ENCODE data around the gene DNAH6.

Gene DNAH6

DNA sequence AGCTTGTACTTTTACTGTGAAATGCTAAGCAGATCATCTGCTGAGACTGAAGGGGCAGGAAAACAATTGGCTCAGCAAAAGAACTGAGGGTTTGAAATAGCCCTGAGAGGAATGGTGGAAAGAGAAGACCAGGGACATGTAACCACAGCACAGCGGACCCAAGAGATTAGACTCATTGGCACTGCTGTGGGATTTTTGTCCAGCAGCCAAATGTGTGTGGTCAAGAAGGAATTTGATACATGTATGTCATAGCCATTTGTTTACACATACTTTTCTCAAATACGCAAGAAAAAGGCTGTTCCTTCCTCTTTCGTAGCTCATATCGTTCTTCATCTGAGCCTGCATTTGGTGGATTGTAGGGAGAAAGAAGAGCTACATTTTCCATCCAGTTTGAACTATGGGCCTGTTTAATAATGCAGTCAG, 290.8 kb downstream of the DNAH6 start:
- no peak for DNase-seq

- no peak for DNase-seq
Measured at GRCh38 chr2:84808279-84808678, 292.0 kb downstream of the DNAH6 start.

DNA sequence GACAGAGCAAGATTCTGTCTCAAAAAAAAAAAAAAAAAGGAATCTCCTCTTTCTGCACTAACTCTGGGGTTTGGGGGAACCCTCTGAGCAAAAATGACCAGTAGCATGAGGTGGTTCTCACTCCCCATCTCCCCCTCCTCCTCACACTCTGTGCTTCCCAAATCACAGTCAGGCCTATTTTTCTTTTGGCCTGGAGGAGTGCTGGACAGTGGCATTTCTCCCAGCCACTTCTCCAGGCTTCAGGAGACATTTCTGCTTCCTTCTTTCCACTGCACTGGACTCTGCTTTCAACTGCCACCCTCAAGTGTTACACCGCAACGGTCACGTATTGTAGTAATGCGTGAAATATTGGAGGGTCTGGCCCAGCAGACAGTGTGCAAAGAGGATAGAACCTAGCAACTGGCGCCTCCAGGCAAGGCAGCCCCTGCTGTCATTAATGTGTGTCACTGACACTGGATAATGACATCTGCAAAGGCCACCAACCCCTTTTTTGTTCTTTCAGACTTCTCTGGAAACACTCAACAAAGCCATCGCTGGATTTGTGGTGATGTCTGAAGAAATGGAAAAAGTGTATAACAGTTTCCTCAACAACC, 295.6 kb downstream of the DNAH6 start:
- no peak for DNase-seq

DNA sequence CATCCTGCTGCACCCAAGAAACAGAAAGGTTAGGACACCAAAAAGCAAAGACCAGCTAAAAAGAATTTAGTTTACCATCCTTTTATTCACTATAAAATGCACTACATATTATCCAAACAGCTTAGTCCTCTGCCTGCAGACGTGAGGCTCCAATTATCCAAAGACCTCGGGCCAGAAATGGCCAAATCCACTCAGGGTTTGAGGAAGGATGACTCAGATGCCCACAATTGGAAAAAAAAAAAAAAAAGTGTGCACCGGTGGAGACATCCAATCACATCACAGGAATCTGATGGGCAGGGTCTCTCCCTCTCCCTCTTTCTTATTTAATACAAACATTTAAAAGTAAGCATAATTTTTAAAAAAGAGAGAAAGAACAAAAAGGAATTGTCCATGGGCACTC, 298.8 kb downstream of the DNAH6 start:
- DNase-seq, result no peak

GRCh38 chr2:84816426-84817026, 300.2 kb downstream of the DNAH6 start:
- no peak for DNase-seq

DNA sequence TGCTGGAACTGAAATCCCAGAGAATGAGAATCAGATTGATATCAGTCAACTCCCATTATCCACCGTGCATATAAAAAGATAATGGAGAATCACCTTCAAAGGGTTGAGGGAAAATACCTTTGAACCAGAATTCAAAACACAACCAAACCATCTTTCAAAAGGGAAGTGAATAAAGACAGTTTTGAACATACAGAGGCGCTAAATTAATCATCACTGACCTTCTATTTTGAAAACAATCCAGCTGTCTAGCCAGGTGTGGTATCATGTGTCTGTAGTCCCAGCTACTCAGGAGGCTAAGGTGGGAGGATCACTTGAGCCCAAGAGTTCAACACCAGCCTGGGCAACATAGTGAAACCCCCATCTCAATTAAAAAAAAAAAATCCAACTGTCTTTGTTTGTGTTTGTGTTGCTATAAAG, 300.9 kb downstream of the DNAH6 start:
- no peak for DNase-seq

DNA sequence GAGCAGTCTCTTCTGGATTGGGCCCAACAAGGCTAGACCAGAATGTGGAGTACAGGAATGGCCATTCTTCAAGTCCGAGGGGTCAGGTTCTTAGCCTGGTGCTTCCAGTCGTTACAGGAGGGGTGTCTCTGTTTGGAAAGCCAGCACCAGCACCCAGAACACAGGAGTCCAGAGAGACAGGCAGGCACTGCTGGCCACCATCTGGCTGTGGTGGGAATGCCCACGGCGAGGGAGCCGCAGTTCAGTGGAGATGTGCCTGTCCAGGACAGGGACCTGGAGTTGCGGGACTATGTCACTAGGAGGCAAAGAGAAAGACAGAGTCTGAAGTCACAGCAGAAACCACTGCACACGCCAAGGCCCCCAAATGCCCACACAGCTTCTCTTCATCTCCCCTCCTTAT, 305.5 kb downstream of the DNAH6 start:
- no peak for DNase-seq

GRCh38 chr2:84823229-84823628, 306.9 kb downstream of the DNAH6 start:
- no peak for DNase-seq

DNA sequence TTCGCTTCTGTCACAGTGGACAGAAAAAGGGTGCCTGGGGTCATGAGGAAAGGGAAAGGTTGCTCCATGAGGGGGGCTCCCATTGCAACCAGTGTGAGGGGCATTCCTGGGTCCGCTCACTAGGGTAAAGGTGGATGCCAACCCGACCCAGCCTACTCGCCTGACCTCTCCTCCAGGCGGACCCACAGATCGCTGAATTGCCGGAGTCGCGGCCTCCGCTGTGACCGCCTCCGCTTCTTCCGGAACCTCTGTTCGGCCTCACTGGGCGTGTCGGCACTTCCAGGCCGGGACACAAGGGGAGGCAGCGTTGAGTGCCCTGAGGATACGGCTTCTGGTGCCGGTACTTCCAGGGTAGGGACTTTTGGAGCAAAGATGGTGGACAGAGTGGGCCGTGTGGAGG, 307.5 kb downstream of the DNAH6 start:
- no peak for DNase-seq

DNA sequence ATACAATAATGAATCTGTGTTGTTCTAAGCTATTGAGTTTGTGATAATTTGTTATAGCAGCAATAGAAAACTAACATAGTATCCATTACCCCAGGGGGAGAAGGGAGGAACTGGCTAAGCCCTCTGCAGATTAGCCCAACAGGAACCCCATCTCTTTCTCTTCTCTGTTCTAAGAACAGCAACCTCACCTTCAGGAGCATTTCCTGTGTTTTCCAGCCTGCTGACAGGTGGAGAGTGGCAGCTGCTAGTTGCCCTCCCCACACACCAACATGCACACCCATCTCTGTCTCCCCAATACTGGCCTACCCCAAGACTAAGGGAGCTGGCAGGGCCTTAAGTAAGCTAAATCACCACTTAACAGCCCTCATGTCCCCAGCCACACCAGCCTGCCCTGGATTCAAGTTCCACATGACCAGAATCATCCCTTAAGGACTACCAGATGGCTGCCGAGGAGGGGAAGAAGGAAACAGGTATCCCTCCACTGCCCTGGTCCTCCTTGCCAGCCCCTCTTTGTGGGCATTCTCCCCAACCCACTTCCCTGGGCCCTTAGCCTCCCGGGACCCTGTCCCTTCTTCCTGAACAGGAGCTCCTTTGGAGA, 311.8 kb downstream of the DNAH6 start:
- no peak for DNase-seq

DNA sequence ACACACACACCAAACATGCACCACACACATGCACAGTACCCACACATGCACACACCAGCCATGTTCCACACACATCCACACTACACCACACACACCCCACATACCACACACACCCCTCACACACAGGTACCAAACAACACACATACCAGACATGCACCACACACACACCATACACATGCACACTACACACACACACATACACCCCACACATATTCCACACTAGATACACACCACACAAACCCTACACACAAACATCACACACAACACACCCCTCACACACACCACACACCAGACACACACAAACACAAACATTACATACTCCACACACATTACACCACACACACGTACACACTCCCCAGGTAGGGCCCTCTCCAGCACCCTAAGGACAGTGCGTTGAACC, 313.4 kb downstream of the DNAH6 start:
- DNase-seq, result no peak

DNA sequence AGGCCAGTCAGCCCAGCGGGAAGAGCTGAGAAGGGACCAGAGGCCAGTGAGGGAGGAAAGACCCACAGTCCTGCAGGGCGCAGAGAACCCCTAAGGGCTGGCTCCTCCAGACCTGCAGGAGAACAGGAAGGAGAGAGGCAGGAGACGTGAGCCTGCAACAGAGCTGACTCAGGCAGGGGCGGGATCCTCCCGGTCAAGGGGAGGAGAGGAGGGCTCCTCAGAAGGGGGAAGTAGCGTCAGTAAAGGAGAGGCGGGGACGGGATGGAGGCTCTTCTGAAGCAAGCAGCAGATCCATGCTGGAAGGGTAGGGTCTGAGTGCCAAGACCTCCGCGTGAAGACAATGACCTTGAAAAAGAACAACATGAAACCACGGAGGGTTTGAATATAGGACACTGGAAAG, 313.8 kb downstream of the DNAH6 start:
- DNase-seq, result no peak

DNA sequence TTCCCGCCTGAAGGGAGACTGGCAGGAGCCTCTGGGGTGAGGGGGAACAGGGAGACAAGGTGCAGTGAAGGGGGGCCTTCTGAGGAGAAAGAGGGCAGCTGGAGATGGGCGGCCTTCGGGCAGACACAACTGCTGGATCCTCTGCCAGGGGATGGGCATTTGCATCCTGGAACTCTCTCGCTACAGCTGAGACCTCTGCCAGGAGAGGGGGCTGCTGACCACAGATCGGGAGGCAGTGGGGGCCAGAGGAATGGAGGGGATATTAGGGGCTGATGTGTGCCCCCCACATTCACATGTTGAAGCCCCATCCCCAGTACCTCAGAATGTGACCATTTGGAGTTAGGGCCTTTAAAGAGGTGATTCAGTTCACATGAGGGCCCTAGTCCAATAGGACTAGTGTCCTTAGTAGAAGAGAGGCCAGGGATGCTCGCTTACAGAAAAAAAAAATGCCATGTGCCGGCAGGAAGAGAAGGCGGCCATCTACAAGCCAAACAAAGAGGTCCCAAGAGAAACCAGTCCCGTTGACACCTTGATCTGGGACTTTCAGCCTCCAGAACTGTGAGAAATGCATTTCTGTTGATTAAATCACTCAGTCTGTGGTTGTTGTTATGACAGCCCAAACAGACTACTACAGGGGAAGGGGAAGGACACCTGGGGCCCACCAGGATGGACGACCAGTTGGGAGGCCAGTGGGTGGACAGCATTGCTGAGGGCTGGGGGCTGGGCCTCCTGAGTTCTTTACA, 314.6 kb downstream of the DNAH6 start:
- no peak for DNase-seq

DNA sequence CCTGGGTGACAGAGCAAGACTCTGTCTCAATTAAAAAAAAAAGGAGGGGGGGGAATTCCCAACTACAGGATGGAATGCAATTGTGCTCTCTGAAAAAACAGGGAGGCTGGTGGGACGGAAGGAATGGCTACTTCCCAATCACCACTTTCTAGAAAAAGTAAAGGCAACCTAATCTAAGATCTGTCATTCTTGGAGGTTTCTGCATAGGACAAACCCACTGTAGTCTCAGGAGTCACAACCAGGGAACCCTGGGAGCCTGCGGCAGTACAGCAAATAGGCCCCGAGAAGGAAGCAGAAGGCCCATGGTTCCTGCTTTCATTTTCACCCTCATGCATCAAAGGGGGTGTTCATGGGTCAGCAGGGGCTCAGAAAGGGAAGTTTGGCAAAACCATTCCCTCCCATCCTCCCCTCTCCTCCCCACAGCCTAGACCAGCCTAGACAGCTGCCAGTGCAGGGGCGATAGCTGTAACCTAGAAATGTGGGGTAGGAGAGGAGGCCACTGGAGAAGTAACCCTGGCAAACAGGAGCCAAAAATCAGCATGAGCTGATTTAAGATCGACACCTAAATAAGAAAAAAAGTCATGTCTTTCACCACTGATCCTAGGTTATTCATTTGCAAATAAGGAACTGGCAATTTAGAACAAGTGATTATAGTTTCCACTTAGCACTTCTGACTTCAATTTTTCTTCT, 316.6 kb downstream of the DNAH6 start:
- no peak for DNase-seq

DNA sequence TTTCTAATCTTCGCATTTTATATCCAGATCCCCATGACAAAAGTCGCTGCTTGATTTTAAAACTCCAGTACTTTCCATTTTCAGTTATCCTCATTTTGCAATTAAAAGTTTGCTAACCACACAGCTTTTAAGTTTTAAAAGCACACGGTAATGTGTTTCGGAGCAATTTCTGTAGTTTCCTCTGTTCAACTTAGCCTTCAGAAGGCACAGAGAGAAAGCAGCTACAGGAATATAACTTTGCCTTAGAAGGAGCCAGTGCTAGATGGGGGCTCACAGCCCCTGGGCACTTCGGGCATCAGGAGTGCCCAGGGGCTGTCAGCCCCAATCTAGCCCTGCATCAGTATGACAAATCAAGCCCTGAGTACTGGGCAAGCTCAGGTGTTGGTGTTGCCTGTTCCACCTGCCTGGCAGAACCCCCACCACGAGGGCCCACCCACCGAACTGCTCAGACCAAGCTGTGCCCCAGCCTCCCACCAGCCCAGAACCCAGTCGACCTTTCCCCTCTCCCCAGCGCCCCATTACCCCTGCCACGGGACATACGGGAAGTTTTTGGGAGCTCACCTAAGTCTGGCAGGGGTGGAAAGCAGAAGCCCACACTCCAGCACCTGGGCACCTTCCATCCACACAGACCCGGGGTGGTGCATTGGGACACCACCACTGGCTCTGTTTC, 317.3 kb downstream of the DNAH6 start:
- no peak for DNase-seq

GRCh38 chr2:84836215-84836614, 319.9 kb downstream of the DNAH6 start:
- DNase-seq, result no peak

DNA sequence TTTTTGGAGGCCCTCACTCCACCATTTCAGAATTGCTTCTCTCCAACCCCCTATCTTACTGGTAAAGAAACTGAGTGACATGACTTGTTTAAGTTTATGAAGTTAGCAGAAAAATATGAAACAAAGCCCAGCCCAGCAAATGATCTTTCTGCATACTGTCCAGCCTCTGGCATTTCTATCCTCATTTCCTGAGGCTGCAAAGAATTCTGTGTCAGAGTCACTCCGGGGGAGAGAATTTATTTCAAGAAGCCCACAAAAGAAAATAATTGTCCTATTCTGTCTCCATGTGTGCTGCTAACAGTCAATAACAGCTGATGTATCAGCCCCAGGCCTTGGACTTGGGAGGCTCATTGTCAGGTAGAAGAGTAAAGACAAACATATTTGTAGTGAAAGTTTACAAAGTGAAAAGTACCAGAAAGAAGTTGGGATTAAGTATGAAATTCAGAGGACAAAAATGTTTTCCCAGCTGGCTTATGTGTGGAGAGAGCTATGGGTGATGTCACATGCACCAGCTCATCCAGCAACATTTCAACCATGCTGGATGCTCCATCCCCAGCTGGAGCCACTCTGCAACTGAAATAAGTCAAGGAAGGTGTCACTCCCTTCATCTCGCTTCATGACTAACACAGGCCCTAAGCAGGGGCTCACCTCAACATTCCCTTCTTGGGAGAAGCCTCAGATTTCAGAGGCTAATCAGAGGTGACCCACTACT, 322.3 kb downstream of the DNAH6 start:
- no peak for DNase-seq

DNA sequence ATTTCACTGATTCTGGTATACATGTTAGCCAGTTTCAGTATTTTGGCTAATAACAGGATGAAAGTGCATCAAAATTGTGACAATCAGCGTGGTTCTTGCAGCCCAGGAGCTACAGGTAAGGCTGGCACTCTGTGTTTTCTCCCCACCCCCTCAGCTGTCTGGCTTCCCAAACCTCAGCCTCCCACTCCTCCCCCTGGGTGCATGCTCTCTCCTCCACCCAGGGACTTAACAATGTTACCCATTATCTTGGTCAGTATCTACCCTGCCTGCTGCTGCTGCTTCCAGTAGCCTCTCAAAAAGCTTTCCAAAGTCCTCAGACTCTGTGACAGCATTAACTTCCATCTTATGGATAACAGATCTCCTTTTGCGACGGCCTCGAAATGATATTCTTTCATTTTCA, 323.6 kb downstream of the DNAH6 start:
- no peak for DNase-seq

- no peak for DNase-seq
Measured at GRCh38 chr2:84840306-84840705, 324.0 kb downstream of the DNAH6 start.

DNA sequence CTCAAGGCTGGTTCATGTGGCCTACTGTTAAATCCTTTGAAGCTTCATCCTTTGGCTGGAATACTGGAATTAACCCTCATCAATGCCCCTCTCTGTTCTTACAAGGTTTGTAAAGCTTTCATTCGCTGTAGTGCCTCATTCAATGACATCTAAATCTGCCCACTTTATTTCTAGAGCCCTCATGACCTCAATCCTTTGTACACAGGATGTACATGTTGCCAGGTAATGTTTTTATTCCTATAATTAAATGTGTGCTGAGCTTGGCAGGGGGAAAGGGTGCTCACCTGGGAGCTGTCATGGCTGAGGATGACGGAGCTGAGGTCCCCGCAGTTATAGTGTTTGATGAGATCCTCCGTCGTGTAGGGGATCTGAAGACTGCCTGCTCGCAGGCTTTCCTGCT, 325.3 kb downstream of the DNAH6 start:
- DNase-seq, result no peak

- no peak for DNase-seq
Measured at GRCh38 chr2:84844141-84844540, 327.8 kb downstream of the DNAH6 start.

DNA sequence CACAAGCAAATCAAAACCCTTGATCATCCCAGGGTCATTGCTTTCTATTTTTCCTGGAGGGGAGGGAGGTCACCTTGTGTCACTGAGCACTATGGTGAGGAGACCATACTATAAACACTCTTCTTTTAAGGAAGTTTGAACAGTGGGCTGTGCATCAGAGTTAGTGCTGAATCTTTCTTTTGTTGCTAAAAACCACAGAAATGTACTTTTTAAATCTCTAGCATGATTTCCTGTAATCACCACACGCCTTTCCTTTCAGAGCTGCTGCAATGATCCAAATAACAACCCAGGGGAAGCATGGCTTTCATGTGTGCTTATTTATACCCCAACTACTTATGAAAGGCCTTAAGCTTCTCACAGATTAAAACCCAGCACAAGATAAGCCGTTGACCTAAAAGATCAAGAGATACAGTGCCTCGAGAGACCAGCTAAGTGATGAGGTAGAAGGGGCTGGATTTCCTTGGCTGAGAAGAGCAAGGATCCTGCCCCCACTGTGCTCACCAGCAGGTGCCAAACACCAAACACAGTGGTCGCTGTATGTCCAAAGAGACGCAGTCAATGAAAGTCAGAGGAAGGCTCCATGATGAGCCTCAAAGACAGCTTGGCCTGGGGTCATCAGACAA, 329.9 kb downstream of the DNAH6 start:
- DNase-seq, result peak in 1 of 4 experiments; percentile 15

All from activated CD4-positive, CD25-positive, alpha-beta regulatory T cell (primary cell).